Liver (tissue), 3 donors: Measurements from ENCODE around the gene BNC2.

ENCODE experiments used
- ATF3 ChIP-seq: IDR thresholded peaks from 2 replicates; pipeline ENCODE4 v1.6.1; 2016; ENCODE audit warnings: antibody characterized with exemption
- CTCF ChIP-seq: fragments of 150-350 bp; IDR thresholded peaks from 2 replicates; pipeline ENCODE4 v1.5.1; 2017; ENCODE audit warnings: improper control_type of control experiment, low read depth, low read length; ENCODE audit not compliant: missing input control
- EGR1 ChIP-seq, 2 donors: IDR thresholded peaks; 2 replicates each; pipeline ENCODE4 v1.6.1; 2016 to 2018; ENCODE audit warnings: antibody characterized with exemption in 2 of 2, low read depth in 2 of 2
- HNF4G ChIP-seq: IDR thresholded peaks from 2 replicates; pipeline ENCODE4 v1.6.1; 2016; ENCODE audit warnings: antibody characterized with exemption
- JUND ChIP-seq, 2 donors: IDR thresholded peaks; 2 replicates each; pipeline ENCODE4 v1.6.1; 2016; ENCODE audit warnings: antibody characterized with exemption in 2 of 2
- REST ChIP-seq: IDR thresholded peaks from 2 replicates; pipeline ENCODE4 v1.6.1; 2016; ENCODE audit warnings: antibody characterized with exemption, mild to moderate bottlenecking
- RXRA ChIP-seq, 2 donors: IDR thresholded peaks; 2 replicates each; pipeline ENCODE4 v1.6.1; 2017 to 2018; ENCODE audit warnings: antibody characterized with exemption in 2 of 2, mild to moderate bottlenecking in 1 of 2
- SP1 ChIP-seq: IDR thresholded peaks from 2 replicates; pipeline ENCODE4 v1.6.1; 2018; ENCODE audit warnings: antibody characterized with exemption, mild to moderate bottlenecking
- TAF1 ChIP-seq: conservative IDR thresholded peaks from 2 replicates; pipeline ENCODE4 v1.6.1; 2016; ENCODE audit warnings: antibody characterized with exemption, mild to moderate bottlenecking
- YY1 ChIP-seq: IDR thresholded peaks from 2 replicates; pipeline ENCODE4 v1.6.1; 2016; ENCODE audit warnings: antibody characterized with exemption, mild to moderate bottlenecking
- ZBTB33 ChIP-seq: IDR thresholded peaks from 2 replicates; pipeline ENCODE4 v1.6.1; 2016; ENCODE audit warnings: antibody characterized with exemption
- donor health status: healthy.
- donor health status: healthy.

- TF ChIP-seq CTCF (no peak), HNF4G (no peak), EGR1 (IDR thresholded peaks at IDR 0.05; ENCODE audit: low read depth in 2 of 2) (no peak), YY1 (no peak), TAF1 (no peak), RXRA (IDR thresholded peaks at IDR 0.05) (no peak), REST (no peak), SP1 (no peak), ZBTB33 (no peak), JUND (IDR thresholded peaks at IDR 0.05) (no peak), ATF3 (no peak)
These were observed 101.2 kb downstream of the BNC2 start for GRCh38 chr9:16769291-16769690.
